ENCODE measurements around the gene RAB11FIP3. TPM values are rescaled to one million over a fixed set of nuclear protein-coding genes. Genes with fewer than 3 reads are reported as not detected.

Gene RAB11FIP3
- total and polyA plus RNA-seq, 5 donors from 2014 or later = 1.0 to 34.5 (median 1.5) TPM

DNA sequence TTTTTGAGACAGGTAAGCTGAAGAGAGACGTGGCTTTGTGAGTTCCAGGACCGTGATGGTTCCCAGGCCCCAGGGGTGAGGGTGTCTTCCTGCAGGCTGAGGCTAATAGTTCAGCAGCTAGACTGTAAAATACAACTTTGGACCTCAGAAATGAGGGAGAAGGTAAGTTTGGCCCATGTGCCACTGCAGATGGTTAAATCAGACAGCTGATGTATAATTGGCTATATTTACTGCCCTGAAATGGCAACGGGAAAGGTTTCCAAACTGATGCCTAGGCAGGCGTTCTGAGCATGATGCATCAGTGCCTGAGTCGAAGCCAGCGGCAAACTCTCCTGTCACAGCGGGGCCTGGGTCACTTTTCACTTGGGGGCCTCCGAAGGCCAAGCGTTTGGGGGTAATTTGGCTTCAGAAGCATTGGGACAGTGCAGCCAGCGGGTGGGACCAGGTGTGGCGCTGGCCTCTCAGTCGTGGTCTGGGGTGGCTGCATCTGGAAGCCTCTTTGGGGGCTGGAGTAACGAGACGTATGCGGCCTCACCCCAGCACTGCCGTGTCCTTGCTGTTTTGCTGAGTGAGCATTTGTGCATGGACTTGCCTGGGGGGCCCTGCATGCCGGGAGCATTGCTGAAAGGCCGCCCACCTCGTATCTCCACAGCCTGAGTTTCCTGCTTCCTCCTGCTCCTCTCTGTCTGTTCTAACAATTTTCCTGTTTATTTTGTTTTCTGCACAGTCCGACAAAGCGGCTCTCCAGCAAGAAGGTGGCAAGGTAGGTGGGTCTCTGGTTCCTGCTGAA, 70.8 kb downstream of the RAB11FIP3 start:
- no peak overlapping the region for H3K27ac Mint-ChIP-seq
- no peak for DNase-seq

GRCh38 chr16:497258-497657, 71.8 kb downstream of the RAB11FIP3 start:
- Histone ChIP-seq H3K27me3 (ENCODE audit: control insufficient read depth, insufficient read depth, low read length) (no peaks in the 10 kb centered on the region), H3K36me3 (ENCODE audit: control insufficient read depth, insufficient read depth, low read length) (no peaks in the 10 kb centered on the region), H3K4me1 (ENCODE audit: control insufficient read depth, insufficient read depth, low read length, poor library complexity, severe bottlenecking) (no peaks in the 10 kb centered on the region), H3K27ac (ENCODE audit: insufficient read depth, low read length, poor library complexity, severe bottlenecking) (no peak overlapping the region), H3K9me3 (ENCODE audit: control insufficient read depth in 2 of 2, low read length in 2 of 2) (no peaks in the 10 kb centered on the region), H3K4me3 (ENCODE audit: low read depth, low read length) (no peak overlapping the region)
- DNase-seq = no peak
- H3K27me3 Mint-ChIP-seq = no peaks in the 10 kb centered on the region
- no peaks in the 10 kb centered on the region for H3K9me3 Mint-ChIP-seq
- no peak for ATAC-seq (ENCODE audit: low read depth in 2 of 2)
- H3K4me1 Mint-ChIP-seq = peaks cover 0 to 4% (median 0%) of the 10 kb centered on the region in 4 donors
- peak overlapping the region in 1 of 3 donors; percentile 56 for H3K27ac Mint-ChIP-seq
- no peak overlapping the region for H3K4me3 Mint-ChIP-seq
- peaks cover 12% of the 10 kb centered on the region for H3K36me3 Mint-ChIP-seq

More for the DNA sequence above, 70.8 kb downstream of the RAB11FIP3 start:
- Histone ChIP-seq H3K27me3 (ENCODE audit: control insufficient read depth, insufficient read depth, low read length) (no peaks in the 10 kb centered on the region), H3K9me3 (ENCODE audit: control insufficient read depth in 2 of 2, low read length in 2 of 2) (no peaks in the 10 kb centered on the region), H3K4me3 (ENCODE audit: low read depth, low read length) (no peak overlapping the region), H3K4me1 (ENCODE audit: control insufficient read depth, insufficient read depth, low read length, poor library complexity, severe bottlenecking) (no peaks in the 10 kb centered on the region), H3K27ac (ENCODE audit: insufficient read depth, low read length, poor library complexity, severe bottlenecking) (no peak overlapping the region), H3K36me3 (ENCODE audit: control insufficient read depth, insufficient read depth, low read length) (no peaks in the 10 kb centered on the region)
- ATAC-seq (ENCODE audit: low read depth in 2 of 2) = no peak
- H3K4me3 Mint-ChIP-seq = peak overlapping the region in 1 of 4 donors; percentile 27
- H3K36me3 Mint-ChIP-seq = peaks cover 17% of the 10 kb centered on the region
- peaks cover 0 to 4% (median 0%) of the 10 kb centered on the region in 4 donors for H3K4me1 Mint-ChIP-seq
- no peaks in the 10 kb centered on the region for H3K27me3 Mint-ChIP-seq
- H3K9me3 Mint-ChIP-seq = no peaks in the 10 kb centered on the region

GRCh38 chr16:499924-500323, 74.5 kb downstream of the RAB11FIP3 start:
- Mint-ChIP-seq H3K36me3 (peaks cover 12% of the 10 kb centered on the region), H3K4me1 (peaks cover 0 to 3% (median 0%) of the 10 kb centered on the region in 4 donors), H3K9me3 (no peaks in the 10 kb centered on the region), H3K4me3 (no peak overlapping the region), H3K27me3 (no peaks in the 10 kb centered on the region), H3K27ac (peak overlapping the region in 1 of 3 donors; percentile 52)
- no peaks in the 10 kb centered on the region for H3K27me3 ChIP-seq (ENCODE audit: control insufficient read depth, insufficient read depth, low read length)
- no peak overlapping the region for H3K4me3 ChIP-seq (ENCODE audit: low read depth, low read length)
- H3K36me3 ChIP-seq (ENCODE audit: control insufficient read depth, insufficient read depth, low read length) = no peaks in the 10 kb centered on the region
- H3K9me3 ChIP-seq (ENCODE audit: control insufficient read depth in 2 of 2, low read length in 2 of 2) = no peaks in the 10 kb centered on the region
- DNase-seq (no peak), ATAC-seq (ENCODE audit: low read depth in 2 of 2) (no peak)
- no peak overlapping the region for H3K27ac ChIP-seq (ENCODE audit: insufficient read depth, low read length, poor library complexity, severe bottlenecking)
- no peaks in the 10 kb centered on the region for H3K4me1 ChIP-seq (ENCODE audit: control insufficient read depth, insufficient read depth, low read length, poor library complexity, severe bottlenecking)

DNA sequence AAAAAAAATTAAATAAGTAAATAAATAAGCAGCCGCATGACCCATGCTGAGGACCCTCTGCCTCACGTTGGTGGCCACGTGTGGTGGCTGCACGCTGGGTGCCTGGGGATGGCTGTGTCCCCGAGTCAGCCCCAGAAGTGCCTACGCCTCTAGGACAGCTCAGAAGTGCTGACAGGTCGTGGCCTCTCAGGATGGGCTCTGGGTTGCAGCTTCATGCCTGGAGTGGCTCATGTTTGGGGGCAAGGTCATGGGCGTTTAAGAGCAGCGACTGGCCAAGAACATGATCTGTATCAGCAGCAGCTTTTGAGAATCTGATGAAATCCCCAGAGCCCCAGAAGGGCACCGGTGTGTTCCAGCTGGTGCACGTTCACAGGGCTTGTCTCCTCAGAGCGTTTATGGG, 75.3 kb downstream of the RAB11FIP3 start:
- no peaks in the 10 kb centered on the region for H3K9me3 ChIP-seq (ENCODE audit: control insufficient read depth in 2 of 2, low read length in 2 of 2)
- no peaks in the 10 kb centered on the region for H3K36me3 ChIP-seq (ENCODE audit: control insufficient read depth, insufficient read depth, low read length)
- Mint-ChIP-seq H3K9me3 (no peaks in the 10 kb centered on the region), H3K36me3 (peaks cover 12% of the 10 kb centered on the region), H3K4me3 (no peak overlapping the region), H3K27me3 (no peaks in the 10 kb centered on the region), H3K27ac (no peak overlapping the region), H3K4me1 (no peaks in the 10 kb centered on the region)
- no peaks in the 10 kb centered on the region for H3K4me1 ChIP-seq (ENCODE audit: control insufficient read depth, insufficient read depth, low read length, poor library complexity, severe bottlenecking)
- no peak overlapping the region for H3K4me3 ChIP-seq (ENCODE audit: low read depth, low read length)
- no peaks in the 10 kb centered on the region for H3K27me3 ChIP-seq (ENCODE audit: control insufficient read depth, insufficient read depth, low read length)
- H3K27ac ChIP-seq (ENCODE audit: insufficient read depth, low read length, poor library complexity, severe bottlenecking) = no peak overlapping the region
- ATAC-seq (ENCODE audit: low read depth in 2 of 2) (no peak), DNase-seq (no peak)

DNA sequence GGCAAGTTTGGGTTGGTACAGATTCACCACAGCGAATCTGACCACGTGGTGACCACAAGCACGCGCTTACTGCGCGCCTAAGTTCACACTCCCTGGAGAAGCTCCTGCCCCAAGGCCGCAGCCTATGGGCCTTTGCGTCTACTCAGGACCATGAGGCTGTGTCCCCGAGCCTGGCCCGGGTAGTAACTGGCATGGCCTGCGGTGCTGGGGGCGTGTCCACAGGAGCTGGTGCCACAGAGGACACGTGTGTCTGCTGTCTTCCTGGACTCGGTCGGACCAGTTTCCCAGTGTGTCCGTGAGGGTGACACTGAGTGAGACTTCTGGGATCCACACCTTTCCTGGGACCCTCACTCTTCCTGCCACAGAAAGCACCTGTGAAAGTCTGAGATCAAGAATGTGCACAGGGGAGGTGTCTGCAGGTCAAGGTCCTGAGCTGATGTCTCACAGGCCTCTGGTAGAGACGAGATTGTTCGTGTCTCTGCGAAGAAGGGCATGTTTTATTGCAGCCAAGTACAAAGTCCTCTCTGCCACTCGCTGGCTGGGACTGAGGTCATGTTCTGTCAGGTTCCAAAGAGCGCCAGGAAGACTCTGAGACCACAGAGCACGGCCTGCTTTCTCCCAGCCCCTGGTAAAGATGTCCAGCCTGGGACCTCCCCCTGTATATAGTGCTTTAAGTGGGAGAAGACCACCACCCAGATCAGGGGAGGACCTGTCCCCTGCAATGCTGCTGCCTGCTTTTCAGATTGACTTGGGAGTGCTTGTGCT, 76.9 kb downstream of the RAB11FIP3 start:
- Mint-ChIP-seq H3K27ac (no peak overlapping the region), H3K27me3 (no peaks in the 10 kb centered on the region), H3K4me3 (no peak overlapping the region), H3K36me3 (peaks cover 6% of the 10 kb centered on the region), H3K4me1 (no peaks in the 10 kb centered on the region), H3K9me3 (no peaks in the 10 kb centered on the region)
- Histone ChIP-seq H3K4me3 (ENCODE audit: low read depth, low read length) (no peak overlapping the region), H3K4me1 (ENCODE audit: control insufficient read depth, insufficient read depth, low read length, poor library complexity, severe bottlenecking) (no peaks in the 10 kb centered on the region), H3K9me3 (ENCODE audit: control insufficient read depth in 2 of 2, low read length in 2 of 2) (no peaks in the 10 kb centered on the region), H3K36me3 (ENCODE audit: control insufficient read depth, insufficient read depth, low read length) (no peaks in the 10 kb centered on the region), H3K27me3 (ENCODE audit: control insufficient read depth, insufficient read depth, low read length) (no peaks in the 10 kb centered on the region), H3K27ac (ENCODE audit: insufficient read depth, low read length, poor library complexity, severe bottlenecking) (no peak overlapping the region)
- DNase-seq (no peak), ATAC-seq (ENCODE audit: low read depth in 2 of 2) (no peak)

DNA sequence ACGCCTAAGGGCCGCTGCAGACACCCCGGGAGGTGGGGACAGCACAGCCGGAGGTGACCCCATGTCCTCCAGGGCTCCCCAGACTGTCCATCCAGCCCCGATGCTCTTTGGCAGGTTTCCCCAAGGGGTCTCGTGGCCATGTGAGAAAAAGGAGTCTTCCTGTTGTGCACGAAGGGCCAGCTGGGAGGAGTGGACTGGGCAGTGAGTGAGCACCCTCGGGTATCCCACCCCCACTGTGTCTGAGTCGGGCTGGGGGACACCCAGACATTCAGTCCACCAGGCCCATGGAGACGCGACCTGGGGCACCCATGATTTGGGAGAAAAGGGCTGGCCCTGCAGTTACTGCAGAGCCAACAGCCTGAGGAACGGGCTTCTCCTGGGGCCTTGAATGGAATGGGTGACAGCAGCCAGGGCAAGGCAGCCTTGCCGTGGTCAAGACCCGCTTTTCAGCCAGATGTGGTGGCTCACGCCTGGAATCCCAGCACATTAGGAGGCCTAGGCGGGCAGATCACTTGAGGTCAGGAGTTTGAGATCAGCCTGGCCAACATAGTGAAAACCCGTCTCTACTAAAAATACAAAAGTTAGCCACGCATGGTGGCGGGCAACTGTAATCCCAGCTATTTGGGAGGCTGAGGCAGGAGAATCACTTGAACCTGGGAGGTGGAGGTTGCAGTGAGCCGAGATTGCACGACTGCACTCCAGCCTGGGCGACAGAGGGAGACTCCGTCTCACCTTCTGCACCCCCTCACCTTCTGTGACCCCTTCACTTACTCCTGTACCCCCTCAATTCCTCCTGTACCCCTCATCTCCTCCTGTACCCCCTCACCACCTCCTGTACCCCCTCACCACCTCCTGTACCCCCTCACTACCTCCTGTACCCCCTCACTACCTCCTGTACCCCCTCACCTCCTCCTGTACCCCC, 78.0 kb downstream of the RAB11FIP3 start:
- no peak for DNase-seq
- no peak overlapping the region for H3K27ac ChIP-seq (ENCODE audit: insufficient read depth, low read length, poor library complexity, severe bottlenecking)
- no peaks in the 10 kb centered on the region for H3K4me1 Mint-ChIP-seq
- H3K36me3 Mint-ChIP-seq = peaks cover 2% of the 10 kb centered on the region
- no peaks in the 10 kb centered on the region for H3K36me3 ChIP-seq (ENCODE audit: control insufficient read depth, insufficient read depth, low read length)
- H3K4me1 ChIP-seq (ENCODE audit: control insufficient read depth, insufficient read depth, low read length, poor library complexity, severe bottlenecking) = no peaks in the 10 kb centered on the region
- ATAC-seq (ENCODE audit: low read depth in 2 of 2) = no peak
- H3K27ac Mint-ChIP-seq = no peak overlapping the region
- no peaks in the 10 kb centered on the region for H3K27me3 ChIP-seq (ENCODE audit: control insufficient read depth, insufficient read depth, low read length)
- H3K9me3 ChIP-seq (ENCODE audit: control insufficient read depth in 2 of 2, low read length in 2 of 2) = no peaks in the 10 kb centered on the region
- no peak overlapping the region for H3K4me3 Mint-ChIP-seq
- H3K9me3 Mint-ChIP-seq = no peaks in the 10 kb centered on the region
- no peak overlapping the region for H3K4me3 ChIP-seq (ENCODE audit: low read depth, low read length)
- H3K27me3 Mint-ChIP-seq = no peaks in the 10 kb centered on the region

GRCh38 chr16:505479-506245, 80.2 kb downstream of the RAB11FIP3 start:
- no peaks in the 10 kb centered on the region for H3K9me3 Mint-ChIP-seq
- no peak overlapping the region for H3K27ac Mint-ChIP-seq
- Histone ChIP-seq H3K27me3 (ENCODE audit: control insufficient read depth, insufficient read depth, low read length) (no peaks in the 10 kb centered on the region), H3K4me3 (ENCODE audit: low read depth, low read length) (no peak overlapping the region), H3K9me3 (ENCODE audit: control insufficient read depth in 2 of 2, low read length in 2 of 2) (no peaks in the 10 kb centered on the region), H3K4me1 (ENCODE audit: control insufficient read depth, insufficient read depth, low read length, poor library complexity, severe bottlenecking) (no peaks in the 10 kb centered on the region), H3K27ac (ENCODE audit: insufficient read depth, low read length, poor library complexity, severe bottlenecking) (no peak overlapping the region), H3K36me3 (ENCODE audit: control insufficient read depth, insufficient read depth, low read length) (no peaks in the 10 kb centered on the region)
- no peak for ATAC-seq (ENCODE audit: low read depth in 2 of 2)
- DNase-seq = no peak
- H3K27me3 Mint-ChIP-seq = no peaks in the 10 kb centered on the region
- no peaks in the 10 kb centered on the region for H3K4me1 Mint-ChIP-seq
- no peak overlapping the region for H3K4me3 Mint-ChIP-seq
- no peaks in the 10 kb centered on the region for H3K36me3 Mint-ChIP-seq

Measured in CD4-positive, CD25-positive, alpha-beta regulatory T cell (primary cell).